SK-N-SH (cell line): ENCODE results near the gene ARHGAP15. TPM values are rescaled to one million over a fixed set of nuclear protein-coding genes. Genes with fewer than 3 reads are reported as not detected.

ENCODE experiments used
- CTCF ChIA-PET: fragments of 300-600, 350-600 bp; formaldehyde crosslinking; extraction: SDS; loops from one replicate; lab custom pipeline; 2021; lab: Yijun Ruan, JAX
- POLR2A ChIA-PET: fragments of 350-600 bp; sonication (Branson Sonifier 250); formaldehyde crosslinking; extraction: SDS; loops from one replicate; lab custom pipeline; 2020; ENCODE audit warnings: antibody characterized with exemption, inconsistent platforms; lab: Yijun Ruan, JAX
- DNase-seq: peaks from one replicate; pipeline ENCODE4 v3.0.0; 2012
- H2AFZ ChIP-seq: fragments of 200-600 bp; sonication (generic); 2 replicates; pipeline ENCODE4 v1.8.1; 2016; ENCODE audit warnings: antibody characterized with exemption, mild to moderate bottlenecking, low read depth
- H3F3A ChIP-seq: fragments of 200-600 bp; sonication (generic); replicated peaks from 2 replicates; pipeline ENCODE3; 2016; ENCODE audit warnings: antibody characterized with exemption, mild to moderate bottlenecking; ENCODE audit not compliant: insufficient read depth
- H3K27ac ChIP-seq, 2 experiments: fragments of 200-500 bp in 1 of 2; fragments of 200-600 bp in 1 of 2; sonication (Bioruptor generic) in 1 of 2; sonication (generic), shearing (Covaris generic) in 1 of 2; 2 replicates each; pipeline versions ENCODE4 v1.5.1 to v1.6.1; 2014 to 2016; ENCODE audit warnings: low read depth in 2 of 2, inconsistent platforms in 1 of 2, low read length in 1 of 2, mild to moderate bottlenecking in 1 of 2, mixed read lengths in 1 of 2
- H3K27me3 ChIP-seq: fragments of 200-600 bp; sonication (generic), shearing (Covaris generic); 2 replicates; pipeline ENCODE4 v1.6.1; 2016; ENCODE audit warnings: mixed run types; ENCODE audit not compliant: insufficient read depth
- H3K36me3 ChIP-seq, 2 experiments: fragments of 200-500 bp in 1 of 2; fragments of 200-600 bp in 1 of 2; sonication (Bioruptor generic) in 1 of 2; sonication (generic) in 1 of 2; replicated peaks in 1 of 2; 2 replicates each; pipeline versions ENCODE3 to v1.5.1; 2014 to 2016; ENCODE audit warnings: low read length in 1 of 2, mild to moderate bottlenecking in 1 of 2; ENCODE audit not compliant: insufficient read depth in 2 of 2, control insufficient read depth in 1 of 2
- H3K4me1 ChIP-seq, 2 experiments: fragments of 200-500 bp in 1 of 2; fragments of 200-600 bp in 1 of 2; sonication (Bioruptor generic) in 1 of 2; sonication (generic), shearing (Covaris generic) in 1 of 2; 2 replicates each; pipeline versions ENCODE4 v1.5.1 to v1.6.1; 2014 to 2016; ENCODE audit warnings: low read depth in 1 of 2, low read length in 1 of 2, mixed run types in 1 of 2; ENCODE audit not compliant: insufficient read depth in 2 of 2, control insufficient read depth in 1 of 2
- H3K4me2 ChIP-seq: fragments of 200-600 bp; sonication (generic), shearing (Covaris generic); 2 replicates; pipeline ENCODE4 v1.6.1; 2017; ENCODE audit warnings: mixed run types
- H3K4me3 ChIP-seq, 2 experiments: fragments of 200-500 bp in 1 of 2; fragments of 200-600 bp in 1 of 2; sonication (Bioruptor generic) in 1 of 2; sonication (generic), shearing (Covaris generic) in 1 of 2; 2 replicates each; pipeline versions ENCODE4 v1.5.1 to v1.8.1; 2014 to 2016; ENCODE audit warnings: low read depth in 2 of 2, inconsistent platforms in 1 of 2, low read length in 1 of 2, mild to moderate bottlenecking in 1 of 2, mixed read lengths in 1 of 2, moderate library complexity in 1 of 2
- H3K79me2 ChIP-seq: fragments of 200-600 bp; sonication (generic); 2 replicates; pipeline ENCODE4 v1.8.1; 2017; ENCODE audit warnings: mild to moderate bottlenecking; ENCODE audit not compliant: insufficient read depth
- H3K9ac ChIP-seq: fragments of 200-600 bp; sonication (generic); 2 replicates; pipeline ENCODE4 v1.6.1; 2017; ENCODE audit warnings: mixed run types
- H3K9me2 ChIP-seq: fragments of 200-600 bp; sonication (generic); 2 replicates; pipeline ENCODE4 v1.6.1; 2017; ENCODE audit warnings: mixed run types
- H3K9me3 ChIP-seq: fragments of 200-600 bp; sonication (generic); 2 replicates; pipeline ENCODE4 v1.6.1; 2017; ENCODE audit warnings: mixed run types, mild to moderate bottlenecking, moderate library complexity
- H4K20me1 ChIP-seq: fragments of 200-600 bp; sonication (generic); 2 replicates; pipeline ENCODE4 v1.6.1; 2017; ENCODE audit warnings: mild to moderate bottlenecking, mixed run types; ENCODE audit not compliant: insufficient read depth
- ELF1 ChIP-seq: IDR thresholded peaks from 2 replicates; pipeline ENCODE4 v1.4.0; 2012
- EZH2phosphoT487 ChIP-seq: fragments of 200-600 bp; sonication (generic); IDR thresholded peaks from 2 replicates; pipeline ENCODE4 v1.6.1; 2017; ENCODE audit warnings: low read depth, mixed run types, mild to moderate bottlenecking, antibody characterized with exemption, moderate library complexity, borderline replicate concordance
- FOXJ3 ChIP-seq: sonication (generic); formaldehyde crosslinking; IDR thresholded peaks from 2 replicates; pipeline ENCODE4 v1.5.1; 2020; ENCODE audit warnings: mild to moderate bottlenecking, missing genetic modification reagents
- FOXM1 ChIP-seq: IDR thresholded peaks from 2 replicates; pipeline ENCODE4 v1.4.0; 2012; ENCODE audit warnings: low read depth, mild to moderate bottlenecking
- GABPA ChIP-seq: IDR thresholded peaks from 2 replicates; pipeline ENCODE4 v1.4.0; 2012; ENCODE audit warnings: low read depth, mild to moderate bottlenecking
- GATA2 ChIP-seq: sonication (generic); formaldehyde crosslinking; IDR thresholded peaks from 2 replicates; pipeline ENCODE4 v1.5.0; 2020; ENCODE audit warnings: mild to moderate bottlenecking, missing genetic modification reagents
- JUND ChIP-seq: IDR thresholded peaks from 2 replicates; pipeline ENCODE4 v1.4.0; 2012
- NRF1 ChIP-seq: IDR thresholded peaks from 2 replicates; pipeline ENCODE4 v1.6.1; 2012; ENCODE audit warnings: low read depth, mild to moderate bottlenecking, low read length
- RAD21 ChIP-seq: IDR thresholded peaks from 2 replicates; pipeline ENCODE4 v1.6.1; 2012; ENCODE audit warnings: mild to moderate bottlenecking, low read length
- SIN3A ChIP-seq: IDR thresholded peaks from 2 replicates; pipeline ENCODE4 v1.6.1; 2012; ENCODE audit warnings: low read depth, mild to moderate bottlenecking, low read length, moderate library complexity, borderline replicate concordance
- SMC3 ChIP-seq: IDR thresholded peaks from 2 replicates; pipeline ENCODE4 v1.6.1; 2012; ENCODE audit warnings: low read depth, low read length, improper control_type of control experiment
- TAF1 ChIP-seq: IDR thresholded peaks from 2 replicates; pipeline ENCODE4 v1.6.1; 2012; ENCODE audit warnings: low read depth, mild to moderate bottlenecking, low read length, moderate library complexity, borderline replicate concordance
- TEAD4 ChIP-seq: IDR thresholded peaks from 2 replicates; pipeline ENCODE4 v1.4.0; 2012; ENCODE audit warnings: mild to moderate bottlenecking, borderline replicate concordance; ENCODE audit not compliant: insufficient read depth
- ZBTB33 ChIP-seq: IDR thresholded peaks from 2 replicates; pipeline ENCODE4 v1.4.0; 2012; ENCODE audit warnings: low read depth, borderline replicate concordance
- WGBS: methylation state at CpG from one replicate; pipeline ENCODE4 v1.1.6; 2017; ENCODE audit warnings: low lambda C conversion rate; 5-methylcytosine and 5-hydroxymethylcytosine counted together
- polyA plus RNA-seq, 3 experiments: library from polyadenylated mRNA; depleted of rRNA; stranded (reverse); fragments of >200 nt; gene quantifications; 2 replicates each; pipeline ENCODE4 v1.2.3, GENCODE V29; 2012
- TF ChIP-seq, protein P1 (sequence below): fragments of 150-350 bp; IDR thresholded peaks from 2 replicates; pipeline ENCODE4 v1.6.1; 2016; ENCODE audit warnings: mild to moderate bottlenecking, low read depth, low read length
- TF ChIP-seq, protein P2 (sequence below): fragments of 200-600 bp; sonication (generic); IDR thresholded peaks from 2 replicates; pipeline ENCODE4 v1.6.1; 2017; ENCODE audit warnings: antibody characterized with exemption, mild to moderate bottlenecking, moderate library complexity
- TF ChIP-seq, protein P3 (sequence below): IDR thresholded peaks from 2 replicates; pipeline ENCODE4 v1.4.0; 2012; ENCODE audit warnings: low read depth, borderline replicate concordance

ARHGAP15 gene
- polyA plus RNA-seq, 1 of the 3 experiments (the other 2 are of a cell fraction): not detected

- TF ChIP-seq ZBTB33 (no peak), FOXJ3 (CRISPR knock-in tag) (no peak), RAD21 (no peak), ELF1 (no peak), JUND (no peak)
These were observed 44.8 kb upstream of the ARHGAP15 start (continued) for GRCh38 chr2:143084462-143084861.

DNA sequence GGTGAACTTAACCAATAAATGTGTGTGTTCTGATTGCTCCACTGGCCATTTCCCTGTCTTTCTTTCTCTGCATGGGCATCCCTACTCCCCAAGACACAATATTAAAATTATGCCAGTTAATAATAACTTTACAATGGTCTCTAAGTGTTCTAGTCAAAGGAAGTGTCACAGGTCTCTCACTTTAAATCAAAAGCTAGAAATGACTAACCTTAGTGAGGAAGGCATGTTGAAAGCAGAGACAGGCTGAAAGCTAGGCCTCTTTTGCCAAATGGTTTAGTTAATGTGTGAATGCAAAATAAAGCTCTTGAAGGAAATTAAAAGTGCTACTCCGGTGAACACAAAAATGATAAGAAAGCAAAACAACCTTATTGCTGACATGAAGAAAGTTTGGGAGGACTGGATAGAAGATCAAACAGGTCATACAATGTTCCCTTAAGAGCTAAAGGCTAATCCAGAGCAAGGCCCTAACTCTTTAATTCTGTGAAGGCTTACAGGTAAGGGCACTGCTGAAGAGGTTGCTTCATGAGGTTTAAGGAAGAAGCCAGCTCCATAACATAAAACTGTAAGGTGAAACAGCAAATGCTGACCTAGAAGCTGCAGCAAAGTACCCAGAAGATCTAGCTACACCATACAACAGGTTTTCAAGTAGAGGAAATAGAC is 44.0 kb upstream of the ARHGAP15 start:
- no peak overlapping the region for H3K9ac ChIP-seq
- DNase-seq: no peak
- H3K36me3 ChIP-seq: no peaks in the 10 kb centered on the region
- no peaks in the 10 kb centered on the region for H3K79me2 ChIP-seq
- POLR2A ChIA-PET: no interaction called here
- no peaks in the 10 kb centered on the region for H3K9me2 ChIP-seq
- no peaks in the 10 kb centered on the region for H3K27me3 ChIP-seq
- H2AFZ ChIP-seq: no peak overlapping the region
- no peak overlapping the region for H3K4me3 ChIP-seq
- no peaks in the 10 kb centered on the region for H4K20me1 ChIP-seq
- H3F3A ChIP-seq: no peaks in the 10 kb centered on the region
- WGBS: 83% methylated on average over 1 of the region's 1 CpG
- H3K9me3 ChIP-seq: no peaks in the 10 kb centered on the region
- H3K4me1 ChIP-seq: peaks cover 0 to 5% of the 10 kb centered on the region in 2 experiments; a peak in 1 of 4 replicates
- no peak overlapping the region for H3K27ac ChIP-seq
- TF ChIP-seq TAF1 (no peak), GATA2 (CRISPR knock-in tag) (no peak), NRF1 (no peak), SMC3 (no peak), EZH2phosphoT487 (no peak), TEAD4 (no peak), GABPA (no peak), SIN3A (no peak), FOXM1 (no peak)
- TF ChIP-seq, protein P1, sequence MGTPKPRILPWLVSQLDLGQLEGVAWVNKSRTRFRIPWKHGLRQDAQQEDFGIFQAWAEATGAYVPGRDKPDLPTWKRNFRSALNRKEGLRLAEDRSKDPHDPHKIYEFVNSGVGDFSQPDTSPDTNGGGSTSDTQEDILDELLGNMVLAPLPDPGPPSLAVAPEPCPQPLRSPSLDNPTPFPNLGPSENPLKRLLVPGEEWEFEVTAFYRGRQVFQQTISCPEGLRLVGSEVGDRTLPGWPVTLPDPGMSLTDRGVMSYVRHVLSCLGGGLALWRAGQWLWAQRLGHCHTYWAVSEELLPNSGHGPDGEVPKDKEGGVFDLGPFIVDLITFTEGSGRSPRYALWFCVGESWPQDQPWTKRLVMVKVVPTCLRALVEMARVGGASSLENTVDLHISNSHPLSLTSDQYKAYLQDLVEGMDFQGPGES: no peak
- TF ChIP-seq, protein P2, sequence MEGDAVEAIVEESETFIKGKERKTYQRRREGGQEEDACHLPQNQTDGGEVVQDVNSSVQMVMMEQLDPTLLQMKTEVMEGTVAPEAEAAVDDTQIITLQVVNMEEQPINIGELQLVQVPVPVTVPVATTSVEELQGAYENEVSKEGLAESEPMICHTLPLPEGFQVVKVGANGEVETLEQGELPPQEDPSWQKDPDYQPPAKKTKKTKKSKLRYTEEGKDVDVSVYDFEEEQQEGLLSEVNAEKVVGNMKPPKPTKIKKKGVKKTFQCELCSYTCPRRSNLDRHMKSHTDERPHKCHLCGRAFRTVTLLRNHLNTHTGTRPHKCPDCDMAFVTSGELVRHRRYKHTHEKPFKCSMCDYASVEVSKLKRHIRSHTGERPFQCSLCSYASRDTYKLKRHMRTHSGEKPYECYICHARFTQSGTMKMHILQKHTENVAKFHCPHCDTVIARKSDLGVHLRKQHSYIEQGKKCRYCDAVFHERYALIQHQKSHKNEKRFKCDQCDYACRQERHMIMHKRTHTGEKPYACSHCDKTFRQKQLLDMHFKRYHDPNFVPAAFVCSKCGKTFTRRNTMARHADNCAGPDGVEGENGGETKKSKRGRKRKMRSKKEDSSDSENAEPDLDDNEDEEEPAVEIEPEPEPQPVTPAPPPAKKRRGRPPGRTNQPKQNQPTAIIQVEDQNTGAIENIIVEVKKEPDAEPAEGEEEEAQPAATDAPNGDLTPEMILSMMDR: no peak
- TF ChIP-seq, protein P3, sequence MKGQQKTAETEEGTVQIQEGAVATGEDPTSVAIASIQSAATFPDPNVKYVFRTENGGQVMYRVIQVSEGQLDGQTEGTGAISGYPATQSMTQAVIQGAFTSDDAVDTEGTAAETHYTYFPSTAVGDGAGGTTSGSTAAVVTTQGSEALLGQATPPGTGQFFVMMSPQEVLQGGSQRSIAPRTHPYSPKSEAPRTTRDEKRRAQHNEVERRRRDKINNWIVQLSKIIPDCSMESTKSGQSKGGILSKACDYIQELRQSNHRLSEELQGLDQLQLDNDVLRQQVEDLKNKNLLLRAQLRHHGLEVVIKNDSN: no peak
- H3K4me2 ChIP-seq: no peak overlapping the region
- CTCF ChIA-PET: interaction anchor here (0.6 to 1.2 kb wide), 3 partner anchors 26 to 174 kb away, joined by 3 read pairs; no protein-coding TSS in a partner anchor
